ENCODE results near the gene AJM1. TPM values are rescaled to one million over a fixed set of nuclear protein-coding genes. Genes with fewer than 3 reads are reported as not detected.
A peak's percentile ranks its signal among the peaks of the same experiment; 100 is the strongest.

The AJM1 gene
- total and polyA plus RNA-seq, 2 donors (not counting 1 experiment from before 2014, with no cell fraction given) = 1.7 to 2.9 TPM

DNA sequence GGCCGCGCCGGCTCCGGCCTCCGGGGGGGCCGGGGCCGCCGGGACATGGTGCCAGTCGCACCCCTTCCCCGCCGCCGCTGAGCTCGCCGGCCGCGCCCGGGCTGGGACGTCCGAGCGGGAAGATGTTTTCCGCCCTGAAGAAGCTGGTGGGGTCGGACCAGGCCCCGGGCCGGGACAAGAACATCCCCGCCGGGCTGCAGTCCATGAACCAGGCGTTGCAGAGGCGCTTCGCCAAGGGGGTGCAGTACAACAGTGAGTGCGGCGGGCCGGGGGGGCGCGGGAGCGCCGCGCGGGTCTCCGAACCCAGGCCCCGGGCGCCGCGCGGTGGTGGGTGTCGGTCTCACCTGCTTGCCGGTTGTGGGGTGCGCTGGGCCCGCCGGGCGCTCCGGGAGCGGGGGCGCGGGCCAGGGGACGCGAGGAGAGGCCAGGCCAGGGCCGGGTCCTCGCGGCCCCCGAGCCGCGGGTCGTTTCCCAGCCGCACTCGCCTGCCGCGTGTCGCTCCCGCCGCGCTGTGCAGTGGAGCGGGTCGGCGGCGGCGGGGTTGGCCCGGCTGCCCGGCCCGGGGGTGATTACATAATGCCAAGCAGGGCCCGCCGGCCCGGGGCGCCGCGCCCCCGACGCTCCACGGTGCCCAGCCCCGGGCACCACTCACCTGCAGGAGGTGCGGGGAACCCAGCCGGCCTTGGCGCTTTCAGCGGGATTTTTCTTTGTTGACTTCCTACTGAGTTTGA lies 34.0 kb upstream of the AJM1 start:
- Histone ChIP-seq H3K27ac (ENCODE audit: low read length in 2 of 2) (peak overlapping the region in 1 of 2 donors; percentile 18), H4K20me1 (ENCODE audit: control insufficient read depth, insufficient read depth, low read length, poor library complexity, severe bottlenecking) (peaks cover 29% of the 10 kb centered on the region), H3K9ac (ENCODE audit: low read length) (peak overlapping the region; percentile 77), H3K27me3 (replicated peaks in 1 of 4; ENCODE audit: control extremely low read depth in 1 of 4, control insufficient read depth in 3 of 4, insufficient read depth in 4 of 4, low read length in 3 of 4) (no peaks in the 10 kb centered on the region), H3K9me3 (ENCODE audit: control extremely low read depth in 1 of 3, control insufficient read depth in 2 of 3, insufficient read depth in 1 of 3, low read length in 2 of 3) (no peaks in the 10 kb centered on the region), H3K4me3 (ENCODE audit: control extremely low read depth in 1 of 5, extremely low read depth in 1 of 5, insufficient read depth in 1 of 5, low read depth in 2 of 5, low read length in 4 of 5) (peak overlapping the region; percentile 42 to 97 (median 75)), H3K4me1 (ENCODE audit: control insufficient read depth in 2 of 2, insufficient read depth in 2 of 2, low read length in 2 of 2) (peaks cover 19 to 21% of the 10 kb centered on the region in 2 donors), H3K79me2 (ENCODE audit: control insufficient read depth, insufficient read depth, low read length) (peaks cover 52% of the 10 kb centered on the region), H3K36me3 (replicated peaks in 1 of 2; ENCODE audit: control extremely low read depth in 1 of 2, control insufficient read depth in 1 of 2, extremely low read depth in 1 of 2, insufficient read depth in 2 of 2, low read length in 1 of 2) (peaks cover 0 to 14% of the 10 kb centered on the region in 2 experiments), H3K4me2 (replicated peaks; ENCODE audit: low read depth, low read length, poor library complexity, severe bottlenecking) (peak overlapping the region; percentile 86), H2AFZ (ENCODE audit: insufficient read depth, low read depth, low read length, poor library complexity, severe bottlenecking) (peak overlapping the region; percentile 93)
- Mint-ChIP-seq H3K27ac (peak overlapping the region; percentile 83), H3K4me1 (peaks cover 35% of the 10 kb centered on the region), H3K27me3 (no peaks in the 10 kb centered on the region), H3K9me3 (ENCODE audit: insufficient read depth) (no peaks in the 10 kb centered on the region), H3K4me3 (peak overlapping the region; percentile 82)
- CTCF ChIA-PET = interaction anchor here (1.4 to 3.7 kb wide), 7 partner anchors 15 to 238 kb away, joined by 3 to 15 read pairs (median 7); partner anchors contain the start of genes AJM1 and TMEM141
- ATAC-seq (ENCODE audit: low read depth) (peak; percentile 32), DNase-seq (no peak)
- TF ChIP-seq, protein P1, sequence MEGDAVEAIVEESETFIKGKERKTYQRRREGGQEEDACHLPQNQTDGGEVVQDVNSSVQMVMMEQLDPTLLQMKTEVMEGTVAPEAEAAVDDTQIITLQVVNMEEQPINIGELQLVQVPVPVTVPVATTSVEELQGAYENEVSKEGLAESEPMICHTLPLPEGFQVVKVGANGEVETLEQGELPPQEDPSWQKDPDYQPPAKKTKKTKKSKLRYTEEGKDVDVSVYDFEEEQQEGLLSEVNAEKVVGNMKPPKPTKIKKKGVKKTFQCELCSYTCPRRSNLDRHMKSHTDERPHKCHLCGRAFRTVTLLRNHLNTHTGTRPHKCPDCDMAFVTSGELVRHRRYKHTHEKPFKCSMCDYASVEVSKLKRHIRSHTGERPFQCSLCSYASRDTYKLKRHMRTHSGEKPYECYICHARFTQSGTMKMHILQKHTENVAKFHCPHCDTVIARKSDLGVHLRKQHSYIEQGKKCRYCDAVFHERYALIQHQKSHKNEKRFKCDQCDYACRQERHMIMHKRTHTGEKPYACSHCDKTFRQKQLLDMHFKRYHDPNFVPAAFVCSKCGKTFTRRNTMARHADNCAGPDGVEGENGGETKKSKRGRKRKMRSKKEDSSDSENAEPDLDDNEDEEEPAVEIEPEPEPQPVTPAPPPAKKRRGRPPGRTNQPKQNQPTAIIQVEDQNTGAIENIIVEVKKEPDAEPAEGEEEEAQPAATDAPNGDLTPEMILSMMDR (IDR thresholded peaks at IDR 0.05) = peak; percentile 22
- no peak for TF ChIP-seq EZH2 (IDR thresholded peaks at IDR 0.05; ENCODE audit: borderline replicate concordance, insufficient read depth, low read depth, low read length, poor library complexity, severe bottlenecking)
- POLR2A ChIA-PET = interaction anchor here (0.7 to 1.2 kb wide), 2 partner anchors 34 to 226 kb away, joined by 3 to 5 read pairs; partner anchors contain the start of gene AJM1
- WGBS (ENCODE audit: insufficient coverage) = under 1% methylated on average over 92 of the region's 93 CpGs
- intact Hi-C loops (cut with micrococcal nuclease) = no loop called here

DNA sequence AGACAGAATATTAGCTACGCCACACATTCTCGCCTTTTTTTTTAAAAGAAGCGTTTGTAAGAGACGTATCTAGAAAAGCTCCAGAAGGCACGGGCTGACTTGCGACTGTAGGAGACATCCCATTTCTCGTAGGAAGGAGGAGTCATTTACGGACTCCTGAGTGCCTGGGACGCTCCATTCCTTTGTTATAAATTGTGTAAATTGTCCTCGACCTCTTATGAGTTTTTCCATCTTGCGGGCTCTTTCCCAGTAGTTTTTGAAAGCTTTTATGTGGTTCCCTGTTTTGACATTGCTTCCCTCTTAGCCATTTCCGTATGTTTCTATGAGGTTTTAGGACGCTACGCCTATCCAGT lies 33.5 kb upstream of the AJM1 start:
- intact Hi-C loops (cut with micrococcal nuclease) = no loop called here
- Histone ChIP-seq H3K36me3 (replicated peaks in 1 of 2; ENCODE audit: control extremely low read depth in 1 of 2, control insufficient read depth in 1 of 2, extremely low read depth in 1 of 2, insufficient read depth in 2 of 2, low read length in 1 of 2) (peaks cover 0 to 14% of the 10 kb centered on the region in 2 experiments), H3K27me3 (replicated peaks in 1 of 4; ENCODE audit: control extremely low read depth in 1 of 4, control insufficient read depth in 3 of 4, insufficient read depth in 4 of 4, low read length in 3 of 4) (no peaks in the 10 kb centered on the region), H3K27ac (ENCODE audit: low read length in 2 of 2) (peak overlapping the region in 1 of 2 donors; percentile 18), H3K4me1 (ENCODE audit: control insufficient read depth in 2 of 2, insufficient read depth in 2 of 2, low read length in 2 of 2) (peaks cover 19 to 21% of the 10 kb centered on the region in 2 donors), H4K20me1 (ENCODE audit: control insufficient read depth, insufficient read depth, low read length, poor library complexity, severe bottlenecking) (peaks cover 29% of the 10 kb centered on the region), H3K4me3 (ENCODE audit: control extremely low read depth in 1 of 5, extremely low read depth in 1 of 5, insufficient read depth in 1 of 5, low read depth in 2 of 5, low read length in 4 of 5) (peak overlapping the region; percentile 26 to 97 (median 75)), H3K9ac (ENCODE audit: low read length) (peak overlapping the region; percentile 77), H3K9me3 (ENCODE audit: control extremely low read depth in 1 of 3, control insufficient read depth in 2 of 3, insufficient read depth in 1 of 3, low read length in 2 of 3) (no peaks in the 10 kb centered on the region), H3K79me2 (ENCODE audit: control insufficient read depth, insufficient read depth, low read length) (peaks cover 57% of the 10 kb centered on the region), H3K4me2 (replicated peaks; ENCODE audit: low read depth, low read length, poor library complexity, severe bottlenecking) (peak overlapping the region; percentile 86), H2AFZ (ENCODE audit: insufficient read depth, low read depth, low read length, poor library complexity, severe bottlenecking) (peak overlapping the region; percentile 93)
- no peaks in the 10 kb centered on the region for H3K9me3 Mint-ChIP-seq (ENCODE audit: insufficient read depth)
- ChIA-PET POLR2A (no interaction called here), CTCF (interaction anchor here (1.5 to 3.7 kb wide), 3 partner anchors 16 to 238 kb away, joined by 3 to 14 read pairs (median 5); no protein-coding TSS in a partner anchor)
- ATAC-seq (ENCODE audit: low read depth) (no peak), DNase-seq (no peak)
- peaks cover 35% of the 10 kb centered on the region for H3K4me1 Mint-ChIP-seq
- H3K27ac Mint-ChIP-seq = peak overlapping the region; percentile 64
- no peaks in the 10 kb centered on the region for H3K27me3 Mint-ChIP-seq
- TF ChIP-seq, protein P1 (IDR thresholded peaks at IDR 0.05) = no peak
- no peak for TF ChIP-seq EZH2 (IDR thresholded peaks at IDR 0.05; ENCODE audit: borderline replicate concordance, insufficient read depth, low read depth, low read length, poor library complexity, severe bottlenecking)
- H3K4me3 Mint-ChIP-seq = peak overlapping the region; percentile 80
- WGBS (ENCODE audit: insufficient coverage) = 2% methylated on average over 9 of the region's 14 CpGs
